RWPE2 (cell line): ENCODE results near the gene VASH1.

Experiments used
- ATAC-seq: fragments of 200-7000 bp; cut with Tn5 transposase; 3 replicates; pipeline ENCODE4 v1.9.1; 2021; ENCODE audit warnings: low read depth
- DNase-seq: peaks from one replicate; pipeline ENCODE4 v3.0.0-alpha.2; 2020; ENCODE audit warnings: low spot score
- H3K27ac ChIP-seq: fragments of 450-650 bp; 2 replicates; pipeline ENCODE4 v1.5.1; 2017; ENCODE audit warnings: mild to moderate bottlenecking; ENCODE audit not compliant: poor library complexity, severe bottlenecking
- H3K27me3 ChIP-seq: fragments of 250-450 bp; sonication (Bioruptor Pico); 2 replicates; pipeline ENCODE4 v1.5.1; 2021; ENCODE audit warnings: mild to moderate bottlenecking, moderate library complexity; ENCODE audit not compliant: insufficient read depth, poor library complexity, severe bottlenecking
- H3K36me3 ChIP-seq: fragments of 250-450 bp; sonication (Bioruptor Pico); 2 replicates; pipeline ENCODE4 v1.5.1; 2020; ENCODE audit warnings: low read depth, mild to moderate bottlenecking, moderate library complexity
- H3K4me1 ChIP-seq: fragments of 250-450 bp; sonication (Bioruptor Pico); 2 replicates; pipeline ENCODE4 v1.5.1; 2021; ENCODE audit warnings: mild to moderate bottlenecking, moderate library complexity; ENCODE audit not compliant: insufficient read depth, poor library complexity, severe bottlenecking
- H3K4me3 ChIP-seq: fragments of 250-450 bp; sonication (Bioruptor Pico); 2 replicates; pipeline ENCODE4 v1.5.1; 2021; ENCODE audit warnings: mild to moderate bottlenecking, moderate library complexity; ENCODE audit not compliant: severe bottlenecking
- H3K9me3 ChIP-seq: fragments of 250-450 bp; sonication (Bioruptor Pico); 2 replicates; pipeline ENCODE4 v1.5.1; 2021; ENCODE audit warnings: mild to moderate bottlenecking, moderate library complexity; ENCODE audit not compliant: severe bottlenecking
- TF ChIP-seq, protein P1 (sequence below): fragments of 450-650 bp; IDR thresholded peaks from one replicate; pipeline ENCODE4 v1.5.1; 2017; ENCODE audit warnings: mild to moderate bottlenecking, moderate library complexity; ENCODE audit not compliant: poor library complexity, severe bottlenecking

VASH1 gene

DNA sequence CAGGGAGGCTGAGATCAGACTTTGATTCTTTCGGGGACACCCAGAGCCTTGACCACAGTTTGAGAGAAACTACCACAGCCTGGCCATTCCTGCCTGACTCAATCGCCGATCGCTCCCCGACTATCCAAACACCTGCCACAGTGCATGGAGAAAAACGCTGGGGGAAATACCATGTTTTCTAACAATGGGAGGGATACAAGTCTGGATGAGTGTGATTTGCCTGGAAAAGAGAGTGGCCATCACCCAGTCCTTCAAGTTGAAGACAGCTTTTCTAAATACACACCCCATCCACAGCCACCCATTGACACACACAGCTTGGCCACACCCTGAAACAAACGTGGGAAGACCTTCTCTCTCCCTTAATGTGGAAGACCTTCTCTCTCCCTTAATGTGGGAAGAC, 6.7 kb upstream of the VASH1 start:
- ATAC-seq (no peak), DNase-seq (no peak)
- H3K4me3 ChIP-seq = no peak overlapping the region
- H3K4me1 ChIP-seq = no peaks in the 10 kb centered on the region
- H3K27ac ChIP-seq = no peak overlapping the region
- TF ChIP-seq, protein P1, sequence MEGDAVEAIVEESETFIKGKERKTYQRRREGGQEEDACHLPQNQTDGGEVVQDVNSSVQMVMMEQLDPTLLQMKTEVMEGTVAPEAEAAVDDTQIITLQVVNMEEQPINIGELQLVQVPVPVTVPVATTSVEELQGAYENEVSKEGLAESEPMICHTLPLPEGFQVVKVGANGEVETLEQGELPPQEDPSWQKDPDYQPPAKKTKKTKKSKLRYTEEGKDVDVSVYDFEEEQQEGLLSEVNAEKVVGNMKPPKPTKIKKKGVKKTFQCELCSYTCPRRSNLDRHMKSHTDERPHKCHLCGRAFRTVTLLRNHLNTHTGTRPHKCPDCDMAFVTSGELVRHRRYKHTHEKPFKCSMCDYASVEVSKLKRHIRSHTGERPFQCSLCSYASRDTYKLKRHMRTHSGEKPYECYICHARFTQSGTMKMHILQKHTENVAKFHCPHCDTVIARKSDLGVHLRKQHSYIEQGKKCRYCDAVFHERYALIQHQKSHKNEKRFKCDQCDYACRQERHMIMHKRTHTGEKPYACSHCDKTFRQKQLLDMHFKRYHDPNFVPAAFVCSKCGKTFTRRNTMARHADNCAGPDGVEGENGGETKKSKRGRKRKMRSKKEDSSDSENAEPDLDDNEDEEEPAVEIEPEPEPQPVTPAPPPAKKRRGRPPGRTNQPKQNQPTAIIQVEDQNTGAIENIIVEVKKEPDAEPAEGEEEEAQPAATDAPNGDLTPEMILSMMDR = no peak
- H3K27me3 ChIP-seq = no peaks in the 10 kb centered on the region
- H3K36me3 ChIP-seq = no peaks in the 10 kb centered on the region
- H3K9me3 ChIP-seq = no peaks in the 10 kb centered on the region

DNA sequence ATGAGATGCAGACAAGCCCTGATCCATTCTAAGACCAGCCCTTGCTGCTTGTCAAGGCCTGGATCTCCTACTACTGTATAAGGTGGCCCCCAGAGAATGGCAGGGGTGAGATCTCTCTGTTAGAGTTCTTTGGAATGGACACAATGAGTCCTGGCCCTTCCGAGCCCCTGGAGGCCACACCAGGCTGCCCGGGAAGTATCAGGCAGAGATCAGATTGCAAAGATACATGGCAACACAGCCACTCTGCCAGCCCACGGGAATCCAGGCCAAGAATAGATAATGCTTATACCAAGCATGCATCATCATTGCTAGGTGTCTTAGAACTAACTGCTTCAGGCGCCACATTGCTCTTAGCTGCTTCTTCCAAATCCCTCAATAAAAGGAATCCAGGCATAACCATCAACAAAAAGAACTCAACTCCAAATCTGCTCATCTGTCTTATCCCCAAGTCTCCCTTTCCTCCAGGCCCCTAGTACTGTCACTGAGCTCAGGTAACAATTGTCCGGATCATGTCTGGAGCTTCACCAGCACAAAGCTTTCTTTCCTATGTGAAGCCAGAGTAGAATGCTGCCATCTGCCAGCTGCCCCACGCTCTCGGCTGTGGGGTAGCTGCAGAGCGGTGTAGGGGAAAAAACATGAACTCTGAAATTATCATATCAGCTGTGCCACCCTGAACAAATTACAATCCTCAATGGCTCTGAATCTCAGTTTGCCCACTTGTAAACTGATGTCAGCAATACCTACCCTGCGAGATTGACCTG, 5.5 kb upstream of the VASH1 start:
- H3K4me3 ChIP-seq = no peak overlapping the region
- no peaks in the 10 kb centered on the region for H3K9me3 ChIP-seq
- H3K4me1 ChIP-seq = no peaks in the 10 kb centered on the region
- H3K27ac ChIP-seq = no peak overlapping the region
- H3K36me3 ChIP-seq = no peaks in the 10 kb centered on the region
- H3K27me3 ChIP-seq = no peaks in the 10 kb centered on the region
- TF ChIP-seq, protein P1 = no peak
- no peak for ATAC-seq
- no peak for DNase-seq

DNA sequence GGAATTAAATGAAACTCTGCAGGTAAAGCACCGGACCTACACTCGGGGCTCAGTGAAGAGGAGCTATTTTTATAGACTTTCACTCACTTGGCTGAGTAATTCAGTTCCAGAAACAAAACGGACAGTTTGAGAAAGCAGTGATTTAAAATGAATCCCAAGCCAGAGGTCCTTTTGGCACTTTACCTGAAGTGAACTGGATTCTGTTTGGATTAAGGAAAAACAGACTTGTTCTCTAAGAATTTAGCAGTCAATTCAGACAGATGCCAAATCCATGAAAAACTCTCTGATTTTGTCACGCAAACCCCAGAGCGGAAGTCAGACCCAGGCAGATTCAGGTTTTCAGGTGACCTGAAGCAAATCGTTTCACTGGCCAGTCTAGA, 4.9 kb upstream of the VASH1 start:
- ATAC-seq = no peak
- Histone ChIP-seq H3K4me3 (no peak overlapping the region), H3K27ac (no peak overlapping the region), H3K27me3 (no peaks in the 10 kb centered on the region), H3K36me3 (no peaks in the 10 kb centered on the region), H3K9me3 (no peaks in the 10 kb centered on the region), H3K4me1 (no peaks in the 10 kb centered on the region)
- TF ChIP-seq, protein P1 = no peak
- DNase-seq = no peak

DNA sequence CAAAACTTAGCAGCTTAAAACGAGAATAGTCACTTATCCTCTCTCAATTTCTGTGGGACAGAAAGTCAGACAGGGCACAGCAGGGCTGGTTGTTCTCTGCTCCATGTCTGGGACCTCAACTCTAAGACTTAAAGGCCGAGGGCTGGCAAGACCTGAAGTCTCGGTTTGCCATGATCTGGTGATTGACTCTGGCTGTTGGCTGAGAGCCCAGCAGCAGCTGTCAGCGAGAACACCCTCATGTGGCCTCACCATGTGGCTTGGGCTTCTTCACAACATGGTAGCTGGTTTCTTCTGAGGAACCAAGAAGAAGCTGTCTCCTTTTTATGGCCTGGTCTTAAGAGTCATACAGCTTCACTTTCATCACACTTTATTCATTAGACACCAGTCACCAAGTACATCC, 1.7 kb upstream of the VASH1 start:
- DNase-seq = no peak
- no peak overlapping the region for H3K4me3 ChIP-seq
- no peak for ATAC-seq
- H3K27me3 ChIP-seq = peaks cover 5% of the 10 kb centered on the region
- H3K27ac ChIP-seq = no peak overlapping the region
- no peaks in the 10 kb centered on the region for H3K4me1 ChIP-seq
- H3K9me3 ChIP-seq = no peaks in the 10 kb centered on the region
- H3K36me3 ChIP-seq = no peaks in the 10 kb centered on the region
- TF ChIP-seq, protein P1 = no peak

DNA sequence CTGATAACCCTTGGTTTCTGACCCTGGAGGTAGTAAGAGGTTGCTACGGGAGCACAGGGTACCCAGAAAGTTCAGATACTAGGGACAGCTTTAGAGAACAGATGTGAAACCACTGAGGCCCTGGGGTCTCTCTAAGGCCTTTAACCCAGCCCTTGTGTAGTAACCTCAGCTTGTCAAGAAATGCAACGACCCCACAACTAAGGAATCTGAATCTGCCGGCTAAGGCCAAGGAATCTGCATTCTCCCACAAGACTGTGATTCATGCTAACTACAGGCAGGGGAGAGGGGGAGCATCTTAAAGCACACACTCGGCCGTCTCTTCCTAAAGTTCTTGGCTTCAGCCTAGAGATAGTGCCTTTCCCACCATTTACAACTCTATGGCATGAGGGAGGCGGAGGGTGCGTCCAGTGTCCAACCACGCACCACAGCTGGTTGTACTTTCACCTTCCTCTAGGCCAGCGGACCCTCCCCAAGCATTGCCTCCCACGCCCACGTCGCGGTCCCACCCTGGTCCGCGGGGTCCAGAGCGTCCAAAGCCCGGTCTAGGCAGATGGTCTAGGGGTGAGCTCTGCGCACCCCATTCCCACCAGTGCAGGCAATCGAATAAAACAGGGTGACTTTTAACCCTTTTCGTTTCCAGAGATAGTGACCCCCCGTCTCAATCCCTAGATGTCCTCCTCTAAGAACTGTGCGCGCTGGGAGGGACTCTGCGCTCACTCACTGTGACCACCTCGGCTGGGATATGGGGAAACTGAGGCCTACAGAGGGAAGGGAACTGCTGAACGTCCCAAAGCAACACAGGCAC, 735 bp upstream of the VASH1 start:
- Histone ChIP-seq H3K9me3 (no peaks in the 10 kb centered on the region), H3K27me3 (peaks cover 5% of the 10 kb centered on the region), H3K4me1 (no peaks in the 10 kb centered on the region), H3K27ac (no peak overlapping the region), H3K4me3 (peak overlapping the region; percentile 55), H3K36me3 (no peaks in the 10 kb centered on the region)
- TF ChIP-seq, protein P1 = no peak
- peak; percentile 46 for DNase-seq
- no peak for ATAC-seq
